ENCODE data around the gene RECK. TPM values are rescaled to one million over a fixed set of nuclear protein-coding genes. Genes with fewer than 3 reads are reported as not detected.

RECK gene
- total RNA-seq, 3 donors from 2014 or later: 12.7 to 25.6 (median 17.7) TPM

- intact Hi-C loops (cut with DNase I; ENCODE audit: low total_unique reads): no loop called here
Measured at GRCh38 chr9:36029202-36029601, 7.5 kb upstream of the RECK start.

GRCh38 chr9:36029765-36030528 lies 6.8 kb upstream of the RECK start:
- Histone ChIP-seq H3K27ac (peak overlapping the region in 1 of 2 donors; percentile 59), H3K9me3 (no peaks in the 10 kb centered on the region), H3K36me3 (no peaks in the 10 kb centered on the region), H3K4me1 (no peaks in the 10 kb centered on the region), H3K4me3 (no peak overlapping the region), H3K27me3 (no peaks in the 10 kb centered on the region)
- no peak for TF ChIP-seq CTCF (IDR thresholded peaks at IDR 0.05)
- TF ChIP-seq POLR2A (IDR thresholded peaks at IDR 0.05): no peak
- TF ChIP-seq POLR2AphosphoS5 (IDR thresholded peaks at IDR 0.05): peak in 2 of 3 donors; percentile 73 to 90
- intact Hi-C loops (cut with DNase I; ENCODE audit: low total_unique reads): no loop called here
- no peak for DNase-seq (ENCODE audit: low spot score in 2 of 2)

More at GRCh38 chr9:36029202-36029601, 7.5 kb upstream of the RECK start:
- TF ChIP-seq CTCF (IDR thresholded peaks at IDR 0.05) (no peak), POLR2AphosphoS5 (IDR thresholded peaks at IDR 0.05) (no peak), POLR2A (IDR thresholded peaks at IDR 0.05) (no peak)
- Histone ChIP-seq H3K27me3 (no peaks in the 10 kb centered on the region), H3K4me3 (no peak overlapping the region), H3K27ac (peak overlapping the region in 1 of 2 donors; percentile 59), H3K9me3 (no peaks in the 10 kb centered on the region), H3K36me3 (no peaks in the 10 kb centered on the region), H3K4me1 (no peaks in the 10 kb centered on the region)
- DNase-seq (ENCODE audit: low spot score in 2 of 2): no peak

- no peak for TF ChIP-seq CTCF (IDR thresholded peaks at IDR 0.05)
- intact Hi-C loops (cut with DNase I; ENCODE audit: low total_unique reads): no loop called here
- Histone ChIP-seq H3K36me3 (no peaks in the 10 kb centered on the region), H3K27ac (no peak overlapping the region), H3K9me3 (no peaks in the 10 kb centered on the region), H3K27me3 (no peaks in the 10 kb centered on the region), H3K4me3 (no peak overlapping the region), H3K4me1 (no peaks in the 10 kb centered on the region)
- no peak for DNase-seq (ENCODE audit: low spot score in 2 of 2)
Measured at GRCh38 chr9:36030871-36031270, 5.8 kb upstream of the RECK start.

GRCh38 chr9:36031774-36032555 lies 4.7 kb upstream of the RECK start:
- Histone ChIP-seq H3K36me3 (no peaks in the 10 kb centered on the region), H3K27ac (peak overlapping the region in 1 of 2 donors; percentile 53), H3K27me3 (no peaks in the 10 kb centered on the region), H3K4me3 (no peak overlapping the region), H3K4me1 (no peaks in the 10 kb centered on the region), H3K9me3 (no peaks in the 10 kb centered on the region)
- TF ChIP-seq POLR2A (IDR thresholded peaks at IDR 0.05) (no peak), POLR2AphosphoS5 (IDR thresholded peaks at IDR 0.05) (no peak), CTCF (IDR thresholded peaks at IDR 0.05) (no peak)
- intact Hi-C loops (cut with DNase I; ENCODE audit: low total_unique reads): no loop called here
- no peak for DNase-seq (ENCODE audit: low spot score in 2 of 2)

- no peaks in the 10 kb centered on the region for H3K27me3 ChIP-seq
- H3K9me3 ChIP-seq: no peaks in the 10 kb centered on the region
- no peak for DNase-seq (ENCODE audit: low spot score in 2 of 2)
- H3K27ac ChIP-seq: no peak overlapping the region
- H3K36me3 ChIP-seq: no peaks in the 10 kb centered on the region
- intact Hi-C loops (cut with DNase I; ENCODE audit: low total_unique reads): no loop called here
- H3K4me3 ChIP-seq: no peak overlapping the region
- no peaks in the 10 kb centered on the region for H3K4me1 ChIP-seq
- no peak for TF ChIP-seq POLR2A (IDR thresholded peaks at IDR 0.05)
- TF ChIP-seq CTCF (IDR thresholded peaks at IDR 0.05): no peak
Measured at GRCh38 chr9:36033788-36034187, 2.9 kb upstream of the RECK start.

Data from breast epithelium (tissue), 4 donors.